Measurements from ENCODE around the gene CDH3.

DNA sequence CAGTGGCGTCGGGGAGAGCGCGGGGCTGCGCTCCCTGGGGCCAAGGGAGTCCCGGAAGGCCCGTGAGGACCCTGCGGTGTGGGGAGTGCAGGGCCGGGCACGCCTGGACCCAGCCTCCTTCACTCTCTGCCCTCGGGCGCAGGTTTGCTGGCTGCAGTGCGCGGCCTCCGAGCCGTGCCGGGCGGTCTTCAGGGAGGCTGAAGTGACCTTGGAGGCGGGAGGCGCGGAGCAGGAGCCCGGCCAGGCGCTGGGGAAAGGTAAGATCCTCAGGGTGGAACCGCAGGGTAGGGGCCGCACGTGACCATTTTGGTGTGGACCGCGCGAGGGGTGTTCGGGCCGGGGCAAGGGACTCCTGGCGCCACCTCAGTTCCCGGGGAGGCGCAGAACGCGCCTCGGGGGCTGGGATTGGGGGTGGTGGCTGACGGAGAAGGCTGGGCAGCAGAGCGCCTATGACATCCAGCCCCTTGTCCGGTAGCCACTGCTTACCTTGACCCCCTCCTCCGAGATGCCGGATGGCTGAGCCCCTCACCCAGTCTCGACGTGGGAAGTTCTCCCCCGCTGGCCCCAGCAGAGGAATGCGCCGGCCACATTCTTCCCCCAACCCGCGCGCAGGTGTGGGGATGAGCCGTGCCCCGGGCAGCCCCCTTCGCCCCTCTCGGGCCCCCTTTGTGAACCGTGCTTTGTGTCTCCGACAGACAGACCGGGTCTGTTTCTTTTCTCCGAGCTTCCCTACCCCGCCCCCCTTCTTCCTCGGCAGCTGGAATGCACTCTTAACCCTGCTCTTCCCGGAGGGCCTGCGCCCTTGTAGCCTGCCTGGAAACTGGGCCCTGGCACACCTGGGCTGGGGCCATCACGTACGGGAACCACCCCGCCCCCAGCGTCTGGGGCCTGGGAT is 631 bp downstream of the CDH3 start:
- no peak for TF ChIP-seq RFXANK (CRISPR knock-in tag; IDR thresholded peaks at IDR 0.05)
- no peak for TF ChIP-seq ZNF282 (IDR thresholded peaks at IDR 0.05; ENCODE audit: partially characterized antibody)
- TF ChIP-seq, protein P1, sequence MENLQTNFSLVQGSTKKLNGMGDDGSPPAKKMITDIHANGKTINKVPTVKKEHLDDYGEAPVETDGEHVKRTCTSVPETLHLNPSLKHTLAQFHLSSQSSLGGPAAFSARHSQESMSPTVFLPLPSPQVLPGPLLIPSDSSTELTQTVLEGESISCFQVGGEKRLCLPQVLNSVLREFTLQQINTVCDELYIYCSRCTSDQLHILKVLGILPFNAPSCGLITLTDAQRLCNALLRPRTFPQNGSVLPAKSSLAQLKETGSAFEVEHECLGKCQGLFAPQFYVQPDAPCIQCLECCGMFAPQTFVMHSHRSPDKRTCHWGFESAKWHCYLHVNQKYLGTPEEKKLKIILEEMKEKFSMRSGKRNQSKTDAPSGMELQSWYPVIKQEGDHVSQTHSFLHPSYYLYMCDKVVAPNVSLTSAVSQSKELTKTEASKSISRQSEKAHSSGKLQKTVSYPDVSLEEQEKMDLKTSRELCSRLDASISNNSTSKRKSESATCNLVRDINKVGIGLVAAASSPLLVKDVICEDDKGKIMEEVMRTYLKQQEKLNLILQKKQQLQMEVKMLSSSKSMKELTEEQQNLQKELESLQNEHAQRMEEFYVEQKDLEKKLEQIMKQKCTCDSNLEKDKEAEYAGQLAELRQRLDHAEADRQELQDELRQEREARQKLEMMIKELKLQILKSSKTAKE (CRISPR knock-in tag; IDR thresholded peaks at IDR 0.05; ENCODE audit: borderline replicate concordance) = no peak
- TF ChIP-seq, protein P2, sequence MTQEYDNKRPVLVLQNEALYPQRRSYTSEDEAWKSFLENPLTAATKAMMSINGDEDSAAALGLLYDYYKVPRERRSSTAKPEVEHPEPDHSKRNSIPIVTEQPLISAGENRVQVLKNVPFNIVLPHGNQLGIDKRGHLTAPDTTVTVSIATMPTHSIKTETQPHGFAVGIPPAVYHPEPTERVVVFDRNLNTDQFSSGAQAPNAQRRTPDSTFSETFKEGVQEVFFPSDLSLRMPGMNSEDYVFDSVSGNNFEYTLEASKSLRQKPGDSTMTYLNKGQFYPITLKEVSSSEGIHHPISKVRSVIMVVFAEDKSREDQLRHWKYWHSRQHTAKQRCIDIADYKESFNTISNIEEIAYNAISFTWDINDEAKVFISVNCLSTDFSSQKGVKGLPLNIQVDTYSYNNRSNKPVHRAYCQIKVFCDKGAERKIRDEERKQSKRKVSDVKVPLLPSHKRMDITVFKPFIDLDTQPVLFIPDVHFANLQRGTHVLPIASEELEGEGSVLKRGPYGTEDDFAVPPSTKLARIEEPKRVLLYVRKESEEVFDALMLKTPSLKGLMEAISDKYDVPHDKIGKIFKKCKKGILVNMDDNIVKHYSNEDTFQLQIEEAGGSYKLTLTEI (CRISPR knock-in tag; conservative IDR thresholded peaks at IDR 0.05) = no peak
- no peak for TF ChIP-seq SRSF4 (IDR thresholded peaks at IDR 0.05; ENCODE audit: low read depth, low read length, poor library complexity, severe bottlenecking)
- TF ChIP-seq EZH2 (conservative IDR thresholded peaks at IDR 0.05; ENCODE audit: low read depth, low read length) = no peak; the same call in 1 of the 2 replicates
- TF ChIP-seq PCBP1 (IDR thresholded peaks at IDR 0.05; ENCODE audit: borderline replicate concordance, low read depth, low read length) = no peak
- TF ChIP-seq RBAK (CRISPR knock-in tag; IDR thresholded peaks at IDR 0.05) = no peak
- no peak for TF ChIP-seq MED8 (CRISPR knock-in tag; IDR thresholded peaks at IDR 0.05; ENCODE audit: insufficient replicate concordance)
- no peak for TF ChIP-seq ZSCAN29 (CRISPR knock-in tag; conservative IDR thresholded peaks at IDR 0.05)
- TF ChIP-seq, protein P3, sequence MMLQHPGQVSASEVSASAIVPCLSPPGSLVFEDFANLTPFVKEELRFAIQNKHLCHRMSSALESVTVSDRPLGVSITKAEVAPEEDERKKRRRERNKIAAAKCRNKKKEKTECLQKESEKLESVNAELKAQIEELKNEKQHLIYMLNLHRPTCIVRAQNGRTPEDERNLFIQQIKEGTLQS (CRISPR knock-in tag; IDR thresholded peaks at IDR 0.05) = no peak
- TF ChIP-seq TGIF2 (CRISPR knock-in tag; IDR thresholded peaks at IDR 0.05) = no peak
